IMR-90 (cell line): Measurements from ENCODE around the gene TLX1. TPM values are rescaled to one million over a fixed set of nuclear protein-coding genes. Genes with fewer than 3 reads are reported as not detected.
A peak's percentile ranks its signal among the peaks of the same experiment; 100 is the strongest.

ENCODE experiments used
- ATAC-seq: fragments of 200-7000 bp; cut with Tn5 transposase; 2 replicates; pipeline ENCODE4 v1.9.1; 2020; ENCODE audit warnings: low read depth, mild to moderate bottlenecking, moderate library complexity
- Bru-seq: library from RNA; stranded (reverse); fragments of 400-500 nt; gene quantifications from one replicate; lab custom pipeline; 2021; lab: Mats Ljungman, UMichigan
- BruChase-seq, 2 experiments: library from RNA; stranded (reverse); fragments of 400-500 nt; gene quantifications; one replicate each; lab custom pipeline; 2021; lab: Mats Ljungman, UMichigan
- BruUV-seq: library from RNA; stranded (reverse); fragments of 400-500 nt; replicated peaks from 2 replicates; lab custom pipeline; 2021; lab: Mats Ljungman, UMichigan
- CTCF ChIA-PET: fragments of 300-600 bp; formaldehyde crosslinking; extraction: SDS; loops from one replicate; lab custom pipeline; 2021; ENCODE audit warnings: antibody characterized with exemption; lab: Yijun Ruan, JAX
- POLR2A ChIA-PET: fragments of 300-600 bp; sonication (Branson Sonifier 250); formaldehyde crosslinking; loops from one replicate; lab custom pipeline; 2022; ENCODE audit warnings: antibody characterized with exemption; ENCODE audit not compliant: unreplicated experiment; lab: Charles Lee
- DNase-seq: peaks from one replicate; pipeline ENCODE4 v3.0.0; 2013
- H2AFZ ChIP-seq: replicated peaks from 2 replicates; pipeline ENCODE3; 2013; ENCODE audit warnings: low read length, mild to moderate bottlenecking; ENCODE audit not compliant: poor library complexity
- H2AK5ac ChIP-seq: 2 replicates; pipeline ENCODE4 v1.6.1; 2013; ENCODE audit warnings: low read depth, low read length, inconsistent platforms
- H2AK9ac ChIP-seq: replicated peaks from 2 replicates; pipeline ENCODE3; 2013; ENCODE audit warnings: mild to moderate bottlenecking, low read depth, low read length, moderate library complexity; ENCODE audit not compliant: poor library complexity
- H2BK120ac ChIP-seq: 2 replicates; pipeline ENCODE4 v1.6.1; 2013; ENCODE audit warnings: low read depth, low read length, inconsistent platforms
- H2BK15ac ChIP-seq: 3 replicates; pipeline ENCODE4 v1.6.1; 2013; ENCODE audit warnings: low read depth, low read length, inconsistent platforms
- H2BK20ac ChIP-seq: 2 replicates; pipeline ENCODE4 v1.6.1; 2013; ENCODE audit warnings: low read depth, mild to moderate bottlenecking, inconsistent platforms, low read length, moderate library complexity
- H2BK5ac ChIP-seq: 2 replicates; pipeline ENCODE4 v1.6.1; 2013; ENCODE audit warnings: mild to moderate bottlenecking, low read depth, low read length, inconsistent platforms; ENCODE audit not compliant: poor library complexity, severe bottlenecking
- H3K14ac ChIP-seq: replicated peaks from 2 replicates; pipeline ENCODE4 v1.6.1; 2013; ENCODE audit warnings: low read depth, low read length, inconsistent platforms
- H3K18ac ChIP-seq: 2 replicates; pipeline ENCODE4 v1.6.1; 2013; ENCODE audit warnings: low read depth, low read length, control low read depth
- H3K23ac ChIP-seq: 2 replicates; pipeline ENCODE4 v1.6.1; 2013; ENCODE audit warnings: low read depth, low read length, inconsistent platforms
- H3K27ac ChIP-seq: 2 replicates; pipeline ENCODE4 v1.5.1; 2013; ENCODE audit warnings: mild to moderate bottlenecking, control low read depth, low read length; ENCODE audit not compliant: insufficient read depth
- H3K27me3 ChIP-seq: 2 replicates; pipeline ENCODE4 v1.6.1; 2013; ENCODE audit warnings: low read length; ENCODE audit not compliant: control insufficient read depth, insufficient read depth
- H3K36me3 ChIP-seq: 2 replicates; pipeline ENCODE4 v1.6.1; 2013; ENCODE audit warnings: low read length, mixed read lengths; ENCODE audit not compliant: control insufficient read depth, insufficient read depth
- H3K4ac ChIP-seq: 2 replicates; pipeline ENCODE4 v1.6.1; 2013; ENCODE audit warnings: low read depth, low read length, inconsistent platforms
- H3K4me1 ChIP-seq: 2 replicates; pipeline ENCODE4 v1.6.1; 2013; ENCODE audit warnings: low read length, mixed read lengths; ENCODE audit not compliant: control insufficient read depth, insufficient read depth
- H3K4me2 ChIP-seq: 2 replicates; pipeline ENCODE4 v1.6.1; 2013; ENCODE audit warnings: low read depth, mild to moderate bottlenecking, control low read depth, low read length, moderate library complexity
- H3K4me3 ChIP-seq: 2 replicates; pipeline ENCODE4 v1.5.1; 2013; ENCODE audit warnings: low read depth, mild to moderate bottlenecking, control low read depth, low read length, moderate library complexity; ENCODE audit not compliant: insufficient read depth
- H3K56ac ChIP-seq: 2 replicates; pipeline ENCODE4 v1.6.1; 2013; ENCODE audit warnings: low read length, inconsistent platforms; ENCODE audit not compliant: insufficient read depth; ENCODE audit errors: extremely low read depth
- H3K79me1 ChIP-seq, 2 experiments: 2 replicates each; pipeline ENCODE4 v1.6.1; 2013; ENCODE audit warnings: low read length in 2 of 2, inconsistent platforms in 1 of 2, low read depth in 1 of 2
- H3K9ac ChIP-seq: 2 replicates; pipeline ENCODE4 v1.6.1; 2013; ENCODE audit warnings: low read depth, low read length, control low read depth
- H3K9me1 ChIP-seq: 2 replicates; pipeline ENCODE4 v1.6.1; 2013; ENCODE audit warnings: low read length, inconsistent platforms; ENCODE audit not compliant: insufficient read depth
- H3K9me3 ChIP-seq: 2 replicates; pipeline ENCODE4 v1.6.1; 2013; ENCODE audit warnings: low read length; ENCODE audit not compliant: control insufficient read depth, insufficient read depth
- H4K20me1 ChIP-seq: 2 replicates; pipeline ENCODE4 v1.6.1; 2013; ENCODE audit warnings: low read length, inconsistent platforms; ENCODE audit not compliant: insufficient read depth
- H4K5ac ChIP-seq: 2 replicates; pipeline ENCODE4 v1.6.1; 2013; ENCODE audit warnings: mild to moderate bottlenecking, low read depth, low read length, control low read depth
- H4K8ac ChIP-seq, 2 experiments: 2 replicates each; pipeline ENCODE4 v1.6.1; 2013; ENCODE audit warnings: low read depth in 2 of 2, low read length in 2 of 2, control low read depth in 1 of 2, inconsistent platforms in 1 of 2
- H4K91ac ChIP-seq: 2 replicates; pipeline ENCODE4 v1.6.1; 2013; ENCODE audit warnings: low read depth, low read length, inconsistent platforms; ENCODE audit not compliant: insufficient read depth
- MAFK ChIP-seq: IDR thresholded peaks from 2 replicates; pipeline ENCODE4 v1.6.1; 2012; ENCODE audit warnings: low read depth, low read length, improper control_type of control experiment
- POLR2A ChIP-seq: IDR thresholded peaks from 2 replicates; pipeline ENCODE4 v1.6.1; 2012; ENCODE audit warnings: mild to moderate bottlenecking, low read depth, low read length
- RAD21 ChIP-seq: IDR thresholded peaks from 2 replicates; pipeline ENCODE4 v1.6.1; 2012; ENCODE audit warnings: low read length, improper control_type of control experiment
- RFX5 ChIP-seq: IDR thresholded peaks from 2 replicates; pipeline ENCODE4 v1.8.0; 2012; ENCODE audit warnings: low read depth, mild to moderate bottlenecking, low read length, moderate library complexity
- WGBS, 2 experiments: methylation state at CpG; one replicate each; pipeline versions ENCODE4 v1.1.5 to v1.1.7; 2013; ENCODE audit warnings: missing lambda C conversion rate in 2 of 2; ENCODE audit not compliant: insufficient read length in 1 of 2; ENCODE audit errors: extremely low coverage in 2 of 2; 5-methylcytosine and 5-hydroxymethylcytosine counted together
- dilution Hi-C: fragments of 300-500 bp; cut with HindIII; formaldehyde crosslinking; loops from one replicate; pipeline ENCODE4 v1.14.3; 2018; ENCODE audit warnings: low sequenced_read_pairs; ENCODE audit not compliant: unreplicated experiment
- in situ Hi-C: fragments of 300-500 bp; cut with MboI; formaldehyde crosslinking; loops from 3 replicates; pipeline ENCODE4 v1.14.3; 2019; ENCODE audit warnings: low sequenced_read_pairs, inconsistent platforms, mixed read lengths
- intact Hi-C: fragments of 100-400 bp; cut with micrococcal nuclease; formaldehyde crosslinking; loops from 2 replicates; pipeline ENCODE4 v1.10.0; 2022
- long read RNA-seq: library from polyadenylated mRNA; unstranded; transcript quantifications from one replicate; pipeline ENCODE4 v2.0.0, GENCODE V29; 2021; ENCODE audit not compliant: unreplicated experiment
- polyA plus RNA-seq, 3 experiments: library from polyadenylated mRNA; depleted of rRNA; stranded (reverse); fragments of >200 nt; gene quantifications; 2 replicates each; pipeline ENCODE4 v1.2.3, GENCODE V29; 2012; ENCODE audit warnings: low replicate concordance in 1 of 3
- total RNA-seq: library from RNA; depleted of rRNA; stranded (reverse); fragments of >200 nt; gene quantifications from 2 replicates; pipeline ENCODE4 v1.2.3, GENCODE V29; 2012; rRNA removed
- TF ChIP-seq, protein P1 (sequence below): conservative IDR thresholded peaks from 2 replicates; pipeline ENCODE4 v1.5.1; 2012; ENCODE audit warnings: mild to moderate bottlenecking, low read depth, low read length, improper control_type of control experiment

The TLX1 gene
- total RNA-seq (not detected in 2 replicates), polyA plus RNA-seq (2012; rRNA removed) (not detected in 2 replicates), Bru-seq, nascent RNA (not detected), BruChase-seq, experiment 1, labeled RNA remaining after a 6-hour chase (not detected), BruChase-seq, experiment 2, labeled RNA remaining after a 2-hour chase (percentile 10 among the genes with signal in this experiment)
- polyA plus RNA-seq (2012; cell fraction: cytosol; rRNA removed) = not detected in 2 replicates
- not detected in 2 replicates for polyA plus RNA-seq (2012; cell fraction: nucleus; rRNA removed; ENCODE audit: low replicate concordance)
- long read RNA-seq = 0 reads

- no peak within 1 kb of the TSS for H2BK120ac ChIP-seq
- no peak within 1 kb of the TSS for H4K91ac ChIP-seq
- DNase-seq (no peak), ATAC-seq (peak; percentile 38)
- no peak within 1 kb of the TSS for H3K23ac ChIP-seq
- no peak within 1 kb of the TSS for H2BK15ac ChIP-seq
- no peak within 1 kb of the TSS for H3K27ac ChIP-seq
- peaks cover 10% of the 10 kb centered on the region for H4K20me1 ChIP-seq
- H3K4me1 ChIP-seq = no peaks in the 10 kb centered on the region
- no peaks in the 10 kb centered on the region for H3K79me1 ChIP-seq
- intact Hi-C loops = no loop called here
- H2AK5ac ChIP-seq = no peak within 1 kb of the TSS
- peaks cover 3% of the 10 kb centered on the region for H3K9me3 ChIP-seq
- no peak within 1 kb of the TSS for H4K5ac ChIP-seq
- no peaks in the 10 kb centered on the region for H3K36me3 ChIP-seq
- H2AFZ ChIP-seq = no peak within 1 kb of the TSS
- no peak within 1 kb of the TSS for H3K18ac ChIP-seq
- H2BK20ac ChIP-seq = no peak within 1 kb of the TSS
- H3K4me3 ChIP-seq = no peak within 1 kb of the TSS
- in situ Hi-C loops = no loop called here
- POLR2A ChIA-PET = no interaction called here
- H3K9me1 ChIP-seq = no peaks in the 10 kb centered on the region
- no peak within 1 kb of the TSS for H3K56ac ChIP-seq
- H3K9ac ChIP-seq = no peak within 1 kb of the TSS
- dilution Hi-C loops = no loop called here
- H4K8ac ChIP-seq = no peak within 1 kb of the TSS
- H2AK9ac ChIP-seq = no peak within 1 kb of the TSS
- H3K14ac ChIP-seq = no peak within 1 kb of the TSS
- BruUV-seq = no TSS peak
- peaks cover 95% of the 10 kb centered on the region for H3K27me3 ChIP-seq
- H3K4me2 ChIP-seq = peak within 1 kb of the TSS; percentile 21; the same call in 1 of the 2 replicates
- CTCF ChIA-PET = interaction anchor here (1.5 kb wide), 1 partner anchor 11 kb away, joined by 5 read pairs; no protein-coding TSS in a partner anchor
- 2% methylated on average over 44 of the region's 83 CpGs; no CpG with 5 or more reads in 1 of the 2 experiments for WGBS, 2 experiments
- TF ChIP-seq, protein P1, sequence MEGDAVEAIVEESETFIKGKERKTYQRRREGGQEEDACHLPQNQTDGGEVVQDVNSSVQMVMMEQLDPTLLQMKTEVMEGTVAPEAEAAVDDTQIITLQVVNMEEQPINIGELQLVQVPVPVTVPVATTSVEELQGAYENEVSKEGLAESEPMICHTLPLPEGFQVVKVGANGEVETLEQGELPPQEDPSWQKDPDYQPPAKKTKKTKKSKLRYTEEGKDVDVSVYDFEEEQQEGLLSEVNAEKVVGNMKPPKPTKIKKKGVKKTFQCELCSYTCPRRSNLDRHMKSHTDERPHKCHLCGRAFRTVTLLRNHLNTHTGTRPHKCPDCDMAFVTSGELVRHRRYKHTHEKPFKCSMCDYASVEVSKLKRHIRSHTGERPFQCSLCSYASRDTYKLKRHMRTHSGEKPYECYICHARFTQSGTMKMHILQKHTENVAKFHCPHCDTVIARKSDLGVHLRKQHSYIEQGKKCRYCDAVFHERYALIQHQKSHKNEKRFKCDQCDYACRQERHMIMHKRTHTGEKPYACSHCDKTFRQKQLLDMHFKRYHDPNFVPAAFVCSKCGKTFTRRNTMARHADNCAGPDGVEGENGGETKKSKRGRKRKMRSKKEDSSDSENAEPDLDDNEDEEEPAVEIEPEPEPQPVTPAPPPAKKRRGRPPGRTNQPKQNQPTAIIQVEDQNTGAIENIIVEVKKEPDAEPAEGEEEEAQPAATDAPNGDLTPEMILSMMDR = no peak
- no peak for TF ChIP-seq RFX5
- no peak for TF ChIP-seq RAD21
- TF ChIP-seq POLR2A = no peak
- no peak for TF ChIP-seq MAFK
- no peak within 1 kb of the TSS for H2BK5ac ChIP-seq
- no peak within 1 kb of the TSS for H3K4ac ChIP-seq
Observed at GRCh38 chr10:101130984-101131961, at the start of gene TLX1. TSS of gene TLX1 (plus strand) at chr10:101131300. CDS start at chr10:101131542, 242 bp downstream.
